Endothelial cell of umbilical vein (primary cell): ENCODE data around the gene EEF1G.

Experiments used
- EZH2 ChIP-seq: IDR thresholded peaks from 2 replicates; pipeline ENCODE4 v1.6.1; 2012; ENCODE audit warnings: borderline replicate concordance, low read depth, mild to moderate bottlenecking, moderate library complexity, low read length, inconsistent platforms; ENCODE audit not compliant: severe bottlenecking
- GATA2 ChIP-seq: IDR thresholded peaks from 2 replicates; pipeline ENCODE4 v1.7.0; 2011; ENCODE audit warnings: low read depth, mild to moderate bottlenecking, moderate library complexity, mixed read lengths, low read length; ENCODE audit not compliant: insufficient read length, insufficient read depth
- JUN ChIP-seq: IDR thresholded peaks from 2 replicates; pipeline ENCODE4 v1.6.1; 2011; ENCODE audit warnings: borderline replicate concordance, low read depth; ENCODE audit not compliant: insufficient read length, insufficient read depth
- MAX ChIP-seq: IDR thresholded peaks from 2 replicates; pipeline ENCODE4 v1.6.1; 2011; ENCODE audit not compliant: insufficient read depth, insufficient read length
- MYC ChIP-seq: IDR thresholded peaks from one replicate; pipeline ENCODE4 v1.6.1; 2011; ENCODE audit warnings: mild to moderate bottlenecking, low read depth, low read length
- POLR2A ChIP-seq: IDR thresholded peaks from 2 replicates; pipeline ENCODE4 v1.6.1; 2012; ENCODE audit warnings: low read depth, mild to moderate bottlenecking, control low read depth, low read length
- POLR2AphosphoS5 ChIP-seq: IDR thresholded peaks from 2 replicates; pipeline ENCODE4 v1.6.1; 2012; ENCODE audit warnings: low read depth, mild to moderate bottlenecking, control low read depth, low read length, moderate library complexity; ENCODE audit not compliant: insufficient read depth
- TF ChIP-seq, protein P1 (sequence below), 2 donors: IDR thresholded peaks; 1 replicate in 1 of 2; 2 replicates in 1 of 2; pipeline ENCODE4 v1.5.1; 2011; ENCODE audit warnings: low read length in 2 of 2, mild to moderate bottlenecking in 2 of 2, moderate library complexity in 2 of 2, control low read depth in 1 of 2, inconsistent platforms in 1 of 2, low read depth in 1 of 2; ENCODE audit not compliant: insufficient read depth in 1 of 2; ENCODE audit errors: extremely low read depth in 1 of 2

DNA sequence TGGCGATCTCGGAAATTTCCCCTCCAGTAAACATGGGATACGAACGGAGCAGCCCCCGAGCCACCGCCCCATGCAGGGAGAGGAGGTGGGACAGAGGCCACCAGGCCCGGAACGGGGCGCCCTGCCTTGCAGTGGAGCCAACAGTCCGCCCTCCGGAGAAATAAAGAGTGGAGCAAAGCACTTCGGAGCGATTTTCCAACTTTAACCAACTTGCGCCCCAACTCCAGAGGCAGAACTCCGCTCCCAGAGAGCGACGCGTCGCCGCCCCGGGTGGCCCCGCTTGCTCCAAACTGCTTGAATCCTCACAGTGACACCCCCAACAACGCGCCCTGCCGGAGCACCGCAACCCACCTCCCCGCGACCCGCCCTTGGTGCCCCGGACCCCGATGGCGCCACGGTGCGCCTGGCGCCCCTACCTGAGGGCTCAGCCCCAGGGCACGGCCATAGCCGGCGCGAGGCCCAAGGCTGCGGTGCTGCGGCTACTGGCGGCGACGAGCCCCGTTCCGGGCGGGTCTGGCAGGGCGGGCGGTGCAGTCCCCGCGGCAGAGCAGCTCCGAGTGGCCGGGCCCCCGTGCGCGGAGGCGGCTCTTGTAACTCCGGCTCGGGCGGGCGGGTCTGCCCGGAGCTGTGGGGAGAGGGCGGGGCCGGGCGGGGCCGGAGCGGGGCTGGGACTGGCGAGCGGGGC lies 27.3 kb downstream of the EEF1G start, which contains the start of gene AHNAK:
- TF ChIP-seq EZH2, result no peak
- TF ChIP-seq, protein P1, sequence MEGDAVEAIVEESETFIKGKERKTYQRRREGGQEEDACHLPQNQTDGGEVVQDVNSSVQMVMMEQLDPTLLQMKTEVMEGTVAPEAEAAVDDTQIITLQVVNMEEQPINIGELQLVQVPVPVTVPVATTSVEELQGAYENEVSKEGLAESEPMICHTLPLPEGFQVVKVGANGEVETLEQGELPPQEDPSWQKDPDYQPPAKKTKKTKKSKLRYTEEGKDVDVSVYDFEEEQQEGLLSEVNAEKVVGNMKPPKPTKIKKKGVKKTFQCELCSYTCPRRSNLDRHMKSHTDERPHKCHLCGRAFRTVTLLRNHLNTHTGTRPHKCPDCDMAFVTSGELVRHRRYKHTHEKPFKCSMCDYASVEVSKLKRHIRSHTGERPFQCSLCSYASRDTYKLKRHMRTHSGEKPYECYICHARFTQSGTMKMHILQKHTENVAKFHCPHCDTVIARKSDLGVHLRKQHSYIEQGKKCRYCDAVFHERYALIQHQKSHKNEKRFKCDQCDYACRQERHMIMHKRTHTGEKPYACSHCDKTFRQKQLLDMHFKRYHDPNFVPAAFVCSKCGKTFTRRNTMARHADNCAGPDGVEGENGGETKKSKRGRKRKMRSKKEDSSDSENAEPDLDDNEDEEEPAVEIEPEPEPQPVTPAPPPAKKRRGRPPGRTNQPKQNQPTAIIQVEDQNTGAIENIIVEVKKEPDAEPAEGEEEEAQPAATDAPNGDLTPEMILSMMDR (IDR thresholded peaks at IDR 0.05; ENCODE audit: extremely low read depth in 1 of 2, insufficient read depth in 1 of 2, low read depth in 1 of 2, low read length in 2 of 2), result no peak
- peak; percentile 97 for TF ChIP-seq POLR2A
- TF ChIP-seq MAX, result no peak
- TF ChIP-seq JUN, result no peak
- TF ChIP-seq POLR2AphosphoS5, result peak; percentile 98
- TF ChIP-seq GATA2, result no peak
- no peak for TF ChIP-seq MYC
